Natural killer cell (primary cell): ENCODE results near the gene FAM76A. TPM values are rescaled to one million over a fixed set of nuclear protein-coding genes. Genes with fewer than 3 reads are reported as not detected.
A peak's percentile ranks its signal among the peaks of the same experiment; 100 is the strongest.
"Not testable (repeated sequence)": the region's sequence is repeated elsewhere in the genome, so short reads cannot be mapped to it uniquely, and the experiment has no call there.

Experiments
- ATAC-seq, 3 donors: fragments of 150-1000 bp in 2 of 3; fragments of 200-7000 bp in 1 of 3; cut with Tn5 transposase; 1 replicate in 1 of 3; 2 replicates in 2 of 3; pipeline ENCODE4 v1.10.0; 2021; ENCODE audit warnings: mild to moderate bottlenecking in 2 of 3, moderate library complexity in 2 of 3
- DNase-seq, 2 donors: peaks; one replicate each; pipeline versions ENCODE4 v3.0.0 to v3.0.0-alpha.2; 2013 to 2021; ENCODE audit warnings: mixed read lengths in 1 of 2
- H3K27ac ChIP-seq: one replicate; pipeline ENCODE4 v1.5.1; 2013; ENCODE audit warnings: mild to moderate bottlenecking, low read length
- H3K27me3 ChIP-seq: one replicate; pipeline ENCODE4 v1.6.1; 2013; ENCODE audit warnings: low read length; ENCODE audit not compliant: control insufficient read depth, insufficient read depth
- H3K36me3 ChIP-seq: one replicate; pipeline ENCODE4 v1.6.1; 2013; ENCODE audit warnings: low read length; ENCODE audit not compliant: control insufficient read depth, insufficient read depth
- H3K4me1 ChIP-seq: one replicate; pipeline ENCODE4 v1.6.1; 2013; ENCODE audit warnings: low read length; ENCODE audit not compliant: control insufficient read depth, insufficient read depth
- H3K4me3 ChIP-seq: one replicate; pipeline ENCODE4 v1.5.1; 2013; ENCODE audit warnings: low read length
- H3K9me3 ChIP-seq: one replicate; pipeline ENCODE4 v1.6.1; 2013; ENCODE audit warnings: low read length; ENCODE audit not compliant: control insufficient read depth, insufficient read depth
- H3K27ac Mint-ChIP-seq, 2 donors: one replicate each; pipeline ENCODE4 v1.8.0; 2022; ENCODE audit warnings: mild to moderate bottlenecking in 2 of 2, mixed read lengths in 2 of 2, moderate library complexity in 1 of 2
- H3K27me3 Mint-ChIP-seq, 2 donors: one replicate each; pipeline ENCODE4 v1.8.0; 2022; ENCODE audit warnings: low read depth in 2 of 2, mixed read lengths in 2 of 2
- H3K36me3 Mint-ChIP-seq: one replicate; pipeline ENCODE4 v1.8.0; 2022; ENCODE audit warnings: mixed read lengths
- H3K4me1 Mint-ChIP-seq, 2 donors: one replicate each; pipeline ENCODE4 v1.8.0; 2022; ENCODE audit warnings: mixed read lengths in 2 of 2
- H3K4me3 Mint-ChIP-seq: one replicate; pipeline ENCODE4 v1.8.0; 2022; ENCODE audit warnings: mild to moderate bottlenecking, moderate library complexity, mixed read lengths
- H3K9me3 Mint-ChIP-seq, 2 donors: one replicate each; pipeline ENCODE4 v1.8.0; 2022; ENCODE audit warnings: mixed read lengths in 2 of 2
- WGBS: methylation state at CpG from one replicate; pipeline ENCODE4 v1.1.7; 2013; ENCODE audit warnings: missing lambda C conversion rate; ENCODE audit not compliant: insufficient coverage; 5-methylcytosine and 5-hydroxymethylcytosine counted together
- intact Hi-C: fragments of 100-400 bp; cut with micrococcal nuclease; formaldehyde crosslinking; loops from one replicate; pipeline ENCODE4 v1.14.2; 2022
- total RNA-seq, 4 donors: library from RNA; stranded (reverse); fragments of 120-200 nt in 1 of 4; gene quantifications; one replicate each; pipeline versions ENCODE4 v1.2.3 to v1.2.4, GENCODE V29; 2013 to 2022
- TF ChIP-seq, protein P1 (sequence below): fragments of 200-600 bp; IDR thresholded peaks from one replicate; pipeline ENCODE4 v1.8.0; 2022; ENCODE audit warnings: antibody characterized with exemption

Gene FAM76A
- total RNA-seq, 3 donors from 2014 or later (not counting 1 experiment from before 2014, with no cell fraction given): 19.5 to 21.8 (median 19.6) TPM

DNA sequence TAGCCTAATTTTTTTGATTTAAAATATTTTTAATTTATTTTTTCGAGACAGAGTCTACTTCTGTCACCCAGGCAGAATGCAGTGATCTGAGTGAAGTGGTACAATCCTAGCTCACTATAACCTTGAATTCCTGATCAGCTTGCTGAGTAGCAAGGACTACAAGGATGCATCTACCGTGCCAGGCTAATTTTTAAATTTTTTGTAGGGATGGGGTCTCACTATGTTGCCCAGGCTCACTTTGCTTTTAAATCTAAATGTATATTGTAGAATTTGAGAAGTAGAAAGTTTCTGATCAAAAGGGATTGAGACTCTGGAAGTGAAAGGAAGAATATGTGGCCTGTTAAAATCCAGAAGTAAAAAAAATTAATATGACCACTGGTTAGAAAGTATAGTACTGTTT, 48.9 kb downstream of the FAM76A start:
- ATAC-seq (no peak), DNase-seq (no peak)
- H3K27me3 Mint-ChIP-seq: no peaks in the 10 kb centered on the region
- TF ChIP-seq, protein P1, sequence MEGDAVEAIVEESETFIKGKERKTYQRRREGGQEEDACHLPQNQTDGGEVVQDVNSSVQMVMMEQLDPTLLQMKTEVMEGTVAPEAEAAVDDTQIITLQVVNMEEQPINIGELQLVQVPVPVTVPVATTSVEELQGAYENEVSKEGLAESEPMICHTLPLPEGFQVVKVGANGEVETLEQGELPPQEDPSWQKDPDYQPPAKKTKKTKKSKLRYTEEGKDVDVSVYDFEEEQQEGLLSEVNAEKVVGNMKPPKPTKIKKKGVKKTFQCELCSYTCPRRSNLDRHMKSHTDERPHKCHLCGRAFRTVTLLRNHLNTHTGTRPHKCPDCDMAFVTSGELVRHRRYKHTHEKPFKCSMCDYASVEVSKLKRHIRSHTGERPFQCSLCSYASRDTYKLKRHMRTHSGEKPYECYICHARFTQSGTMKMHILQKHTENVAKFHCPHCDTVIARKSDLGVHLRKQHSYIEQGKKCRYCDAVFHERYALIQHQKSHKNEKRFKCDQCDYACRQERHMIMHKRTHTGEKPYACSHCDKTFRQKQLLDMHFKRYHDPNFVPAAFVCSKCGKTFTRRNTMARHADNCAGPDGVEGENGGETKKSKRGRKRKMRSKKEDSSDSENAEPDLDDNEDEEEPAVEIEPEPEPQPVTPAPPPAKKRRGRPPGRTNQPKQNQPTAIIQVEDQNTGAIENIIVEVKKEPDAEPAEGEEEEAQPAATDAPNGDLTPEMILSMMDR: no peak
- no peak overlapping the region for H3K27ac ChIP-seq
- 96% methylated on average over 2 of the region's 2 CpGs for WGBS
- no peaks in the 10 kb centered on the region for H3K36me3 ChIP-seq
- intact Hi-C loops: loop anchor here (5.0 kb wide), 1 partner anchor 102 kb away; the partner anchor contains the start of gene IFI6
- no peaks in the 10 kb centered on the region for H3K27me3 ChIP-seq
- peaks cover 19 to 28% of the 10 kb centered on the region in 2 donors for H3K4me1 Mint-ChIP-seq
- no peak overlapping the region for H3K4me3 ChIP-seq
- no peak overlapping the region for H3K4me3 Mint-ChIP-seq
- H3K4me1 ChIP-seq: peaks cover 13% of the 10 kb centered on the region
- H3K36me3 Mint-ChIP-seq: no peaks in the 10 kb centered on the region
- H3K9me3 Mint-ChIP-seq: no peaks in the 10 kb centered on the region
- no peaks in the 10 kb centered on the region for H3K9me3 ChIP-seq
- H3K27ac Mint-ChIP-seq: peak overlapping the region; percentile 95 to 97

DNA sequence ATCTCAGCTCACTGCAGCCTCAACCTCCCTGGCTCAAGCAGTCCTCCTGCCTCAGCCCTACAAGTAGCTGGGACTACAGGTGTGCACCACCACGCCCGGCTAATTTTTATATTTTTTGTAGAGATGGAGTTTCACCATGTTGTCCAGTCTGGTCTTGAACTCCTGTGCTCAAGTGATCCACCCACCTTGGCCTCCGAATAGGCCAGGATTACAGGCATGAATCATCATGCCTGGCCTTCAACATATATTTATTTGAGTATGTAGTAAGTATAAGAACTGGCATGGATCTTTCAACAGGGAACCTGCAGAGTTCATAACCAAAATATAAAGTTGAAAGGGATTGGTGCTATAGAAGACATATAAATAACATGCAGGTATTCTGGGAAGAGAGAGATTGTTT, 49.6 kb downstream of the FAM76A start:
- 100% methylated on average over 1 of the region's 3 CpGs for WGBS
- H3K36me3 Mint-ChIP-seq, intact Hi-C loops, H3K9me3 Mint-ChIP-seq, H3K27me3 ChIP-seq, H3K4me3 Mint-ChIP-seq, H3K4me3 ChIP-seq, DNase-seq, H3K27ac ChIP-seq, H3K36me3 ChIP-seq, H3K27me3 Mint-ChIP-seq, ATAC-seq, H3K9me3 ChIP-seq: not testable (repeated sequence)
- peaks cover 19 to 28% of the 10 kb centered on the region in 2 donors for H3K4me1 Mint-ChIP-seq
- H3K27ac Mint-ChIP-seq: peak overlapping the region; percentile 0 to 37
- H3K4me1 ChIP-seq: peaks cover 13% of the 10 kb centered on the region

DNA sequence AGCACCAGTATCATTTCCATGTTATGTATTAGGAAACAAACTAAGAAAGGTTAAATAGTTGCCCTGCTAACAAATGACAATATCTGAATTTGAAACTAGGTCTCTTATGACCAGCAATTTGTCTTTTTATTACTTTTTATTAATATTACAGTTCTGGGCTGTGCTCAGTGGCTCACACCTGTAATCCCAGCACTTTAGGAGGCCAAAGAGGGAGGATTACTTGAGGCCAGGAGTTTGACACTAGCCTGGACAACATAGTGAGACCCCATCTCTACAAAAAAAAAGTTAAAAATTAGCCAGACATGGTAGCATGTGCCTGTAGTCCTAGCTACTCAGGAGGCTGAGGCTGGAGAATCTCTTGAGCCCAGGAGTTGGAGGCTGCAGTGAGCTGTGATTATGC, 50.5 kb downstream of the FAM76A start:
- H3K9me3 ChIP-seq, H3K4me3 ChIP-seq, intact Hi-C loops, H3K9me3 Mint-ChIP-seq, H3K4me3 Mint-ChIP-seq, H3K27me3 Mint-ChIP-seq, DNase-seq, H3K27ac ChIP-seq, ATAC-seq, H3K36me3 ChIP-seq, H3K36me3 Mint-ChIP-seq, H3K27me3 ChIP-seq: not testable (repeated sequence)
- H3K27ac Mint-ChIP-seq: peak overlapping the region in 1 of 2 donors; percentile 0
- peaks cover 13% of the 10 kb centered on the region for H3K4me1 ChIP-seq
- H3K4me1 Mint-ChIP-seq: peaks cover 19 to 28% of the 10 kb centered on the region in 2 donors

DNA sequence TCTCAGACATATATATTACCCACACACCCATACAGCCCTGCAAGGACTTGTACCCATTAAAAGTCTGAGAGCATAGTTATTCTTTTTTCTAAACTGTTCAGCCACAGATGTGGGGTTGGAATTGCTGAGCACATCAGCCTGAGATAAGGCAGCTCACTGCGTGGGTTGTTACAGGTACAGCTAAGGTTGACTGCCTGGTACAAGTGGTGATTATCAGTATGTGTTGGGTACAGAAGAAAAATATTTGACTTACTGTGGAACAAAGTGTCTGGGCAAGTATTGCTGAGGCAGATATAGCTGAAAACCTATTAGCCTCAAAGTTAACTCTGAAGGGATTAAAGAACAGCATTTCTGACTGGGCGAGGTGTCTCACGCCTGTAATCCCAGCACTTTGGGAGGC, 52.3 kb downstream of the FAM76A start:
- Histone ChIP-seq H3K4me3 (no peak overlapping the region), H3K36me3 (no peaks in the 10 kb centered on the region), H3K4me1 (peaks cover 4% of the 10 kb centered on the region), H3K9me3 (no peaks in the 10 kb centered on the region), H3K27me3 (no peaks in the 10 kb centered on the region), H3K27ac (no peak overlapping the region)
- TF ChIP-seq, protein P1: no peak
- Mint-ChIP-seq H3K4me1 (peaks cover 15 to 20% of the 10 kb centered on the region in 2 donors), H3K4me3 (no peak overlapping the region), H3K36me3 (no peaks in the 10 kb centered on the region), H3K9me3 (no peaks in the 10 kb centered on the region), H3K27me3 (no peaks in the 10 kb centered on the region), H3K27ac (no peak overlapping the region)
- no peak for DNase-seq
- WGBS: 97% methylated on average over 3 of the region's 3 CpGs
- no peak for ATAC-seq
- intact Hi-C loops: no loop called here
